Spleen (tissue), 7 donors: ENCODE measurements around the gene TSPOAP1.

ENCODE experiments used
- CTCF ChIP-seq, 11 experiments: fragments of 200-600 bp in 7 of 11; fragments of 450-650 bp in 4 of 11; sonication (generic) in 4 of 11; IDR thresholded peaks in 8 of 11; conservative IDR thresholded peaks in 3 of 11; 1 replicate in 7 of 11; 2 replicates in 4 of 11; pipeline versions ENCODE4 v1.4.0 to v1.8.0; 2016 to 2021; ENCODE audit warnings: antibody characterized with exemption in 11 of 11, inconsistent platforms in 4 of 11, mild to moderate bottlenecking in 1 of 11
- POLR2A ChIP-seq, 3 donors: fragments of 450-650 bp; IDR thresholded peaks; one replicate each; pipeline ENCODE4 v1.5.1; 2017; ENCODE audit warnings: antibody characterized with exemption in 3 of 3, mild to moderate bottlenecking in 1 of 3
- POLR2AphosphoS5 ChIP-seq, 3 donors: sonication (generic); formaldehyde crosslinking; IDR thresholded peaks; one replicate each; pipeline ENCODE4 v1.5.1; 2017; ENCODE audit warnings: antibody characterized with exemption in 3 of 3
- donor health status: DM: no; HTN: no; CAD: no; lungs with moderate emphysema.
- donor health status: DM: no; HTN: no; CAD: no.
- donor health status: DM: no; HTN: no; CAD: no.

GRCh38 chr17:58265902-58266875, 62.4 kb downstream of the TSPOAP1 start:
- TF ChIP-seq POLR2A (IDR thresholded peaks at IDR 0.05) (no peak), CTCF (IDR thresholded peaks at IDR 0.05 in 8 of 11, conservative IDR thresholded peaks at IDR 0.05 in 3 of 11) (no peak), POLR2AphosphoS5 (IDR thresholded peaks at IDR 0.05) (no peak)
